ENCODE data around the gene MLC1.

The MLC1 gene

GRCh38 chr22:50031189-50032091, 53.8 kb downstream of the MLC1 start:
- H3K4me3 Mint-ChIP-seq, result no peak overlapping the region
- peaks cover 3% of the 10 kb centered on the region for H3K27me3 Mint-ChIP-seq
- H3K4me1 Mint-ChIP-seq (ENCODE audit: low read depth), result peaks cover 19% of the 10 kb centered on the region
- no peaks in the 10 kb centered on the region for H3K36me3 Mint-ChIP-seq
- no peaks in the 10 kb centered on the region for H3K9me3 Mint-ChIP-seq (ENCODE audit: low read depth)
- H3K27ac Mint-ChIP-seq, result no peak overlapping the region

GRCh38 chr22:50030297-50031188, 54.7 kb downstream of the MLC1 start:
- Mint-ChIP-seq H3K4me1 (ENCODE audit: low read depth) (peaks cover 17% of the 10 kb centered on the region), H3K36me3 (no peaks in the 10 kb centered on the region), H3K9me3 (ENCODE audit: low read depth) (no peaks in the 10 kb centered on the region), H3K27ac (no peak overlapping the region), H3K4me3 (no peak overlapping the region), H3K27me3 (peaks cover 3% of the 10 kb centered on the region)

GRCh38 chr22:50027639-50028537, 57.3 kb downstream of the MLC1 start:
- peaks cover 8% of the 10 kb centered on the region for H3K4me1 Mint-ChIP-seq (ENCODE audit: low read depth)
- no peaks in the 10 kb centered on the region for H3K36me3 Mint-ChIP-seq
- no peaks in the 10 kb centered on the region for H3K27me3 Mint-ChIP-seq
- H3K9me3 Mint-ChIP-seq (ENCODE audit: low read depth), result no peaks in the 10 kb centered on the region
- H3K4me3 Mint-ChIP-seq, result peak overlapping the region; percentile 60
- peak overlapping the region; percentile 80 for H3K27ac Mint-ChIP-seq

- Mint-ChIP-seq H3K36me3 (no peaks in the 10 kb centered on the region), H3K9me3 (ENCODE audit: low read depth) (no peaks in the 10 kb centered on the region), H3K27me3 (no peaks in the 10 kb centered on the region), H3K4me1 (ENCODE audit: low read depth) (peaks cover 8% of the 10 kb centered on the region), H3K27ac (peak overlapping the region; percentile 23), H3K4me3 (no peak overlapping the region)
Measured at GRCh38 chr22:50025993-50026392, 59.2 kb downstream of the MLC1 start.

- Mint-ChIP-seq H3K27ac (no peak overlapping the region), H3K9me3 (ENCODE audit: low read depth) (no peaks in the 10 kb centered on the region), H3K36me3 (no peaks in the 10 kb centered on the region), H3K27me3 (no peaks in the 10 kb centered on the region), H3K4me3 (no peak overlapping the region), H3K4me1 (ENCODE audit: low read depth) (no peaks in the 10 kb centered on the region)
Measured at GRCh38 chr22:50022171-50022819, 62.9 kb downstream of the MLC1 start.

GRCh38 chr22:50020606-50021005, 64.6 kb downstream of the MLC1 start:
- no peak overlapping the region for H3K27ac Mint-ChIP-seq
- no peaks in the 10 kb centered on the region for H3K27me3 Mint-ChIP-seq
- no peaks in the 10 kb centered on the region for H3K36me3 Mint-ChIP-seq
- H3K9me3 Mint-ChIP-seq (ENCODE audit: low read depth), result no peaks in the 10 kb centered on the region
- H3K4me3 Mint-ChIP-seq, result no peak overlapping the region
- H3K4me1 Mint-ChIP-seq (ENCODE audit: low read depth), result peaks cover 4% of the 10 kb centered on the region

GRCh38 chr22:50019316-50019715, 65.9 kb downstream of the MLC1 start:
- Mint-ChIP-seq H3K4me1 (ENCODE audit: low read depth) (peaks cover 4% of the 10 kb centered on the region), H3K9me3 (ENCODE audit: low read depth) (no peaks in the 10 kb centered on the region), H3K27me3 (no peaks in the 10 kb centered on the region), H3K27ac (peak overlapping the region; percentile 93), H3K4me3 (peak overlapping the region; percentile 55), H3K36me3 (no peaks in the 10 kb centered on the region)

- H3K9me3 Mint-ChIP-seq (ENCODE audit: low read depth), result no peaks in the 10 kb centered on the region
- H3K4me3 Mint-ChIP-seq, result peak overlapping the region; percentile 55
- H3K4me1 Mint-ChIP-seq (ENCODE audit: low read depth), result peaks cover 6% of the 10 kb centered on the region
- peak overlapping the region; percentile 93 for H3K27ac Mint-ChIP-seq
- no peaks in the 10 kb centered on the region for H3K27me3 Mint-ChIP-seq
- no peaks in the 10 kb centered on the region for H3K36me3 Mint-ChIP-seq
Measured at GRCh38 chr22:50018608-50019285, 66.5 kb downstream of the MLC1 start.

GRCh38 chr22:50017701-50018224, 67.5 kb downstream of the MLC1 start:
- H3K4me1 Mint-ChIP-seq (ENCODE audit: low read depth), result peaks cover 9% of the 10 kb centered on the region
- no peaks in the 10 kb centered on the region for H3K27me3 Mint-ChIP-seq
- no peaks in the 10 kb centered on the region for H3K36me3 Mint-ChIP-seq
- H3K4me3 Mint-ChIP-seq, result peak overlapping the region; percentile 72
- peak overlapping the region; percentile 93 for H3K27ac Mint-ChIP-seq
- no peaks in the 10 kb centered on the region for H3K9me3 Mint-ChIP-seq (ENCODE audit: low read depth)

- peak overlapping the region; percentile 72 for H3K4me3 Mint-ChIP-seq
- no peaks in the 10 kb centered on the region for H3K9me3 Mint-ChIP-seq (ENCODE audit: low read depth)
- peaks cover 9% of the 10 kb centered on the region for H3K4me1 Mint-ChIP-seq (ENCODE audit: low read depth)
- peak overlapping the region; percentile 93 for H3K27ac Mint-ChIP-seq
- H3K36me3 Mint-ChIP-seq, result no peaks in the 10 kb centered on the region
- no peaks in the 10 kb centered on the region for H3K27me3 Mint-ChIP-seq
Measured at GRCh38 chr22:50016988-50017700, 68.1 kb downstream of the MLC1 start.

GRCh38 chr22:50016308-50016987, 68.8 kb downstream of the MLC1 start:
- no peaks in the 10 kb centered on the region for H3K36me3 Mint-ChIP-seq
- peaks cover 15% of the 10 kb centered on the region for H3K4me1 Mint-ChIP-seq (ENCODE audit: low read depth)
- H3K27me3 Mint-ChIP-seq, result peaks cover 2% of the 10 kb centered on the region
- peak overlapping the region; percentile 93 for H3K27ac Mint-ChIP-seq
- no peaks in the 10 kb centered on the region for H3K9me3 Mint-ChIP-seq (ENCODE audit: low read depth)
- H3K4me3 Mint-ChIP-seq, result no peak overlapping the region

- Mint-ChIP-seq H3K36me3 (no peaks in the 10 kb centered on the region), H3K4me1 (ENCODE audit: low read depth) (peaks cover 18% of the 10 kb centered on the region), H3K27ac (no peak overlapping the region), H3K4me3 (no peak overlapping the region), H3K9me3 (ENCODE audit: low read depth) (no peaks in the 10 kb centered on the region), H3K27me3 (peaks cover 2% of the 10 kb centered on the region)
Measured at GRCh38 chr22:50015451-50016307, 69.5 kb downstream of the MLC1 start.
